ENCODE results near the gene CABP4. TPM values are rescaled to one million over a fixed set of nuclear protein-coding genes. Genes with fewer than 3 reads are reported as not detected.
A peak's percentile ranks its signal among the peaks of the same experiment; 100 is the strongest.
"Not testable (repeated sequence)": the region's sequence is repeated elsewhere in the genome, so short reads cannot be mapped to it uniquely, and the experiment has no call there.

Gene CABP4
- total RNA-seq, 1 experiment from 2014 or later, result not detected

DNA sequence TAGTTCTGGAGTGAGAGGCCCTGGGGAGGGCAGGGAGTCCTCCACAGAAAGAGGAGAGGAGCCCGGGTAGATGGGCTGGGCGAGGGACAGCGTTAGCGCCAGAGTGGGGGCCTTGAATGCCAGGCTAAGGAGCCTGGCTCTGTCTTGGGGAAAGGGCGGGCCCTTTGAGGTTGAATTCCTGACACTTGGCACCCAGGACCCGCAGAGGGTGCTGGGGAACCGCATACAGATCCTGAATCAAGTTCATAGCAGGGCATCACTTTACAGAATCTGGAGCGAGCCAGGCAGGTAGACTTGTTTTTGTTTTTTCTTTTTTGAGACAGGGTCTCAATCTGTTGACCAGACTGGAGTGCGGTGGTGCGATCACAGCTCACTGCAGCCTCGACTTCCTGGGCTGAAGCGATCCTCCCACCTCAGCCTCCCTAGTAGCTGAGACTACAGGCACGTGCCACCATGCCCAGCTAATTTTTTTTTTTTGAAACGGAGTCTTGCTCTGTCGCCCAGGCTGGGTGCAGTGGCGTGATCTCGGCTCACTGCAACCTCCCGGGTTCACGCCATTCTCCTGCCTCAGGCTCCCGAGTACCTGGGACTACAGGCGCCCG is 33.6 kb upstream of the CABP4 start:
- intact Hi-C loops (cut with micrococcal nuclease), result no loop called here
- ChIA-PET POLR2A (interaction anchor here (1.2 to 3.3 kb wide), 9 partner anchors 8 to 162 kb away, joined by 3 to 27 read pairs (median 11); partner anchors contain the start of genes GSTP1, PPP1CA, RAD9A and RPS6KB2), CTCF (no interaction called here)
- TF ChIP-seq, protein P1, sequence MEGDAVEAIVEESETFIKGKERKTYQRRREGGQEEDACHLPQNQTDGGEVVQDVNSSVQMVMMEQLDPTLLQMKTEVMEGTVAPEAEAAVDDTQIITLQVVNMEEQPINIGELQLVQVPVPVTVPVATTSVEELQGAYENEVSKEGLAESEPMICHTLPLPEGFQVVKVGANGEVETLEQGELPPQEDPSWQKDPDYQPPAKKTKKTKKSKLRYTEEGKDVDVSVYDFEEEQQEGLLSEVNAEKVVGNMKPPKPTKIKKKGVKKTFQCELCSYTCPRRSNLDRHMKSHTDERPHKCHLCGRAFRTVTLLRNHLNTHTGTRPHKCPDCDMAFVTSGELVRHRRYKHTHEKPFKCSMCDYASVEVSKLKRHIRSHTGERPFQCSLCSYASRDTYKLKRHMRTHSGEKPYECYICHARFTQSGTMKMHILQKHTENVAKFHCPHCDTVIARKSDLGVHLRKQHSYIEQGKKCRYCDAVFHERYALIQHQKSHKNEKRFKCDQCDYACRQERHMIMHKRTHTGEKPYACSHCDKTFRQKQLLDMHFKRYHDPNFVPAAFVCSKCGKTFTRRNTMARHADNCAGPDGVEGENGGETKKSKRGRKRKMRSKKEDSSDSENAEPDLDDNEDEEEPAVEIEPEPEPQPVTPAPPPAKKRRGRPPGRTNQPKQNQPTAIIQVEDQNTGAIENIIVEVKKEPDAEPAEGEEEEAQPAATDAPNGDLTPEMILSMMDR (IDR thresholded peaks at IDR 0.05; ENCODE audit: unreplicated experiment), result no peak
- Mint-ChIP-seq H3K4me3 (ENCODE audit: unreplicated experiment) (peak overlapping the region; percentile 74), H3K27ac (ENCODE audit: low read depth, unreplicated experiment) (no peak overlapping the region), H3K36me3 (ENCODE audit: insufficient read depth, unreplicated experiment) (no peaks in the 10 kb centered on the region), H3K9me3 (ENCODE audit: unreplicated experiment) (no peaks in the 10 kb centered on the region), H3K4me1 (ENCODE audit: insufficient read depth, unreplicated experiment) (peaks cover 15% of the 10 kb centered on the region), H3K27me3 (ENCODE audit: insufficient read depth, unreplicated experiment) (no peaks in the 10 kb centered on the region)
- BruUV-seq (replicated peaks), result no TSS peak
- DNase-seq (ENCODE audit: unreplicated experiment), result no peak

DNA sequence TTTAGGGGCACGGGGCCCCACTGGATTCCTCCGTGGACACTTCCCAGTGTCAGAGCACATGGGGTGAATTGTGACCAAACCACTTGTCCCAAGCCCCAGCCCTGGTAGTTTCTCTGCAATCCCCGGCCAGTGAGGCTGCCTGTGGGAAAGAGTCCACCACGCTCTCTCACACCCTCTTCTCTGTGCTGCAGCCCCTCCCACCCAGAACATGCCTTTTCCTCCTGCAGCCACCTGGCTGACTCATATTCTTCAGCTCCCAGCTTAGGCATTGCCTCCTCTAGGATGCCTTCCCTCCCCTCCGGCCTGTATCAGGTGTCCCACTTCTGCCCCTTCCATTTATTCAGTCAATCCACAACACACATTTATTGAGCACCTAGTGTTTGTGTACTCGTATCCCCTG is 32.3 kb upstream of the CABP4 start:
- POLR2A ChIA-PET, result interaction anchor here (0.6 to 3.3 kb wide), 4 partner anchors 21 to 60 kb away, joined by 3 to 27 read pairs (median 3); partner anchors contain the start of genes AIP, PPP1CA and RAD9A
- Mint-ChIP-seq H3K9me3 (ENCODE audit: unreplicated experiment) (no peaks in the 10 kb centered on the region), H3K27me3 (ENCODE audit: insufficient read depth, unreplicated experiment) (no peaks in the 10 kb centered on the region), H3K4me1 (ENCODE audit: insufficient read depth, unreplicated experiment) (peaks cover 12% of the 10 kb centered on the region), H3K4me3 (ENCODE audit: unreplicated experiment) (peak overlapping the region; percentile 50), H3K36me3 (ENCODE audit: insufficient read depth, unreplicated experiment) (no peaks in the 10 kb centered on the region), H3K27ac (ENCODE audit: low read depth, unreplicated experiment) (no peak overlapping the region)
- intact Hi-C loops (cut with micrococcal nuclease), result no loop called here
- BruUV-seq (replicated peaks), result no TSS peak
- CTCF ChIA-PET, result no interaction called here
- peak; percentile 51 for DNase-seq (ENCODE audit: unreplicated experiment)
- TF ChIP-seq, protein P1 (IDR thresholded peaks at IDR 0.05; ENCODE audit: unreplicated experiment), result no peak

DNA sequence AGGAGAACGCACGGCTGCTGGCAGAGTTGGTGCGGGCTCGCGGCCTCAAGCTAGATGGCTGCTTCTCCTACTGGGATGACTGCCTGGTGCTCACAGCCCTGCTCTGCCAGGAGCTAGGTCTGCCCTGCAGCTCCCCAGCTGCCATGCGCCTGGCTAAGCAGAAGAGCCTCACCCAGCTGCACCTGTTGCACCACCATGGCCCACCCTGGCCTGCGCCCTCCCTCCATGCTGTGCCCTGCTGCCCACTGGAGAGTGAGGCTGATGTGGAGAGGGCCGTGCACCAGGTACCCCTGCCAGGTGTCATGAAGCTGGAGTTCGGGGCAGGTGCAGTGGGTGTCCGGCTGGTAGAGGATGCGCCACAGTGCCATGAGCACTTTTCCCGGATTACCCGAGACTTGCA is 31.7 kb upstream of the CABP4 start:
- intact Hi-C loops (cut with micrococcal nuclease), result no loop called here
- H3K9me3 Mint-ChIP-seq (ENCODE audit: unreplicated experiment), result no peaks in the 10 kb centered on the region
- H3K27me3 Mint-ChIP-seq (ENCODE audit: insufficient read depth, unreplicated experiment), result no peaks in the 10 kb centered on the region
- peaks cover 3% of the 10 kb centered on the region for H3K36me3 Mint-ChIP-seq (ENCODE audit: insufficient read depth, unreplicated experiment)
- no TSS peak for BruUV-seq (replicated peaks)
- POLR2A ChIA-PET, result interaction anchor here (0.6 to 1.2 kb wide), 3 partner anchors 23 to 41 kb away, joined by 3 read pairs; partner anchors contain the start of gene RAD9A
- H3K27ac Mint-ChIP-seq (ENCODE audit: low read depth, unreplicated experiment), result no peak overlapping the region
- TF ChIP-seq, protein P1 (IDR thresholded peaks at IDR 0.05; ENCODE audit: unreplicated experiment), result no peak
- H3K4me3 Mint-ChIP-seq (ENCODE audit: unreplicated experiment), result no peak overlapping the region
- DNase-seq (ENCODE audit: unreplicated experiment), result no peak
- CTCF ChIA-PET, result interaction anchor here (0.6 kb wide), 1 partner anchor 19 kb away, joined by 3 read pairs; no protein-coding TSS in a partner anchor
- H3K4me1 Mint-ChIP-seq (ENCODE audit: insufficient read depth, unreplicated experiment), result peaks cover 12% of the 10 kb centered on the region

DNA sequence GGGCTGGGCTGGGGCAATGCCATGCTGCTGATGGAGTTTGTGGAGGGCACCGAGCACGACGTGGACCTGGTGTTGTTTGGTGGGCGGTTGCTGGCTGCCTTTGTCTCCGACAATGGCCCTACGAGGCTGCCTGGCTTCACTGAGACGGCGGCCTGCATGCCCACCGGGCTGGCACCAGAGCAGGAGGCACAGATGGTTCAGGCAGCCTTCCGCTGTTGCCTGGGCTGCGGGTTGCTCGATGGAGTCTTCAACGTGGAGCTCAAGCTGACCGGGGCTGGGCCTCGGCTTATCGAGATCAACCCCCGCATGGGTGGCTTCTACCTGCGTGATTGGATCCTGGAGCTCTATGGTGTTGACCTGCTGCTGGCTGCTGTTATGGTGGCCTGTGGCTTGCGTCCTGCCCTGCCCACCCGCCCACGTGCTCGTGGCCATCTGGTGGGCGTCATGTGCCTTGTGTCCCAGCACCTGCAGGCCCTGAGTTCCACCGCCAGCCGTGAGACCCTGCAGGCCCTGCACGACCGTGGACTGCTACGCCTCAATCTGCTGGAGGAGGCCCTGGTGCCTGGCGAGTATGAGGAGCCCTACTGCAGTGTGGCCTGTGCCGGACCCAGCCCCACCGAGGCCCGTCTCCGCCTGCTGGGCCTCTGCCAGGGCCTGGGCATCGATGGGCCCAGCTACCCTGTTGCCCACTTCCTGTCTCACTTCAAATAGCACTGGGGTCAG is 31.1 kb upstream of the CABP4 start:
- Mint-ChIP-seq H3K36me3 (ENCODE audit: insufficient read depth, unreplicated experiment) (peaks cover 9% of the 10 kb centered on the region), H3K27ac (ENCODE audit: low read depth, unreplicated experiment) (no peak overlapping the region), H3K27me3 (ENCODE audit: insufficient read depth, unreplicated experiment) (no peaks in the 10 kb centered on the region), H3K9me3 (ENCODE audit: unreplicated experiment) (no peaks in the 10 kb centered on the region), H3K4me1 (ENCODE audit: insufficient read depth, unreplicated experiment) (peaks cover 12% of the 10 kb centered on the region), H3K4me3 (ENCODE audit: unreplicated experiment) (no peak overlapping the region)
- no peak for DNase-seq (ENCODE audit: unreplicated experiment)
- CTCF ChIA-PET, result interaction anchor here (0.6 kb wide), 1 partner anchor 19 kb away, joined by 3 read pairs; no protein-coding TSS in a partner anchor
- POLR2A ChIA-PET, result interaction anchor here (1.1 kb wide), 1 partner anchor 41 kb away, joined by 3 read pairs; no protein-coding TSS in a partner anchor
- TF ChIP-seq, protein P1 (IDR thresholded peaks at IDR 0.05; ENCODE audit: unreplicated experiment), result no peak
- BruUV-seq (replicated peaks), result no TSS peak
- intact Hi-C loops (cut with micrococcal nuclease), result no loop called here

DNA sequence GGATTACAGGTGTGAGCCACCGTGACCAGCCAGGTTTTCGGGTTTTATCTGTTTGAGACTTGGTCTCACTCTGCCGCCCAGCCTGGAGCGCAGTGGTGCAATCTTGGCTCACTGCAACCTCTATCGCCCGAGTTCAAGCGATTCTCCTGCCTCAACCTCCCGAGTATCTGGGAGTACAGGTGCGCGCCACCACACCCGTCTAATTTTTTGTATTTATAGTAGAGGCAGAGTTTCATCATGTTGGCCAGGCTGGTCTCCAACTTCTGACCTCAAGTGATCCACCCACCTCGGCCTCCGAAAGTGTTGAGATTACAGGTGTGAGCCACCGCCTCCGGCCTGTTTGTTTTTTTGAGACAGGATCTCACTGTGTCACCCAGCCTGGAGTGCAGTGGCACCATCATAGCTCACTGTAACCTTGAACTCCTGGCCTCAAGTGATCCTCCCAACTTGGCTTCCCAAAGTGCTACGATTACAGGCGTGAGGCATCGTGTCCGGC is 27.7 kb upstream of the CABP4 start:
- CTCF ChIA-PET, result interaction anchor here (1.4 to 2.1 kb wide), 2 partner anchors 26 to 40 kb away, joined by 5 to 8 read pairs; partner anchors contain the start of gene PPP1CA
- DNase-seq (ENCODE audit: unreplicated experiment); H3K4me1 Mint-ChIP-seq (ENCODE audit: insufficient read depth, unreplicated experiment); intact Hi-C loops (cut with micrococcal nuclease); BruUV-seq (replicated peaks); H3K27me3 Mint-ChIP-seq (ENCODE audit: insufficient read depth, unreplicated experiment); H3K9me3 Mint-ChIP-seq (ENCODE audit: unreplicated experiment): not testable (repeated sequence)
- peaks cover 34% of the 10 kb centered on the region for H3K36me3 Mint-ChIP-seq (ENCODE audit: insufficient read depth, unreplicated experiment)
- H3K4me3 Mint-ChIP-seq (ENCODE audit: unreplicated experiment), result peak overlapping the region; percentile 96
- peak overlapping the region; percentile 92 for H3K27ac Mint-ChIP-seq (ENCODE audit: low read depth, unreplicated experiment)
- POLR2A ChIA-PET, result interaction anchor here (0.6 to 2.9 kb wide), 8 partner anchors 16 to 56 kb away, joined by 3 to 32 read pairs (median 10); partner anchors contain the start of genes AIP, CORO1B and PPP1CA
